Large intestine (tissue), 3 donors: ENCODE data around the gene MARCHF9. TPM values are rescaled to one million over a fixed set of nuclear protein-coding genes. Genes with fewer than 3 reads are reported as not detected.
"Not testable (repeated sequence)": the region's sequence is repeated elsewhere in the genome, so short reads cannot be mapped to it uniquely, and the experiment has no call there.

Source experiments
- DNase-seq, 2 donors: peaks; one replicate each; pipeline versions ENCODE4 v3.0.0 to v3.0.0-alpha.2; 2013
- H3K27ac ChIP-seq: one replicate; pipeline ENCODE4 v1.5.1; 2013; ENCODE audit warnings: low read length
- H3K27me3 ChIP-seq: 2 replicates; pipeline ENCODE4 v1.6.1; 2013; ENCODE audit warnings: low read length; ENCODE audit not compliant: control insufficient read depth, insufficient read depth
- H3K36me3 ChIP-seq: 2 replicates; pipeline ENCODE4 v1.6.1; 2013; ENCODE audit warnings: low read length; ENCODE audit not compliant: control insufficient read depth, insufficient read depth
- H3K4me1 ChIP-seq: one replicate; pipeline ENCODE4 v1.6.1; 2013; ENCODE audit warnings: low read length; ENCODE audit not compliant: control insufficient read depth, insufficient read depth
- H3K4me3 ChIP-seq: one replicate; pipeline ENCODE4 v1.5.1; 2013; ENCODE audit warnings: low read length
- H3K9me3 ChIP-seq: one replicate; pipeline ENCODE4 v1.6.1; 2013; ENCODE audit warnings: mild to moderate bottlenecking, low read depth, low read length, moderate library complexity; ENCODE audit not compliant: control insufficient read depth
- WGBS: methylation state at CpG from one replicate; pipeline ENCODE4 v1.1.5; 2013; ENCODE audit warnings: low lambda C conversion rate; ENCODE audit not compliant: insufficient coverage; 5-methylcytosine and 5-hydroxymethylcytosine counted together
- polyA plus RNA-seq: library from polyadenylated mRNA; unstranded; fragments of 120-200 nt; gene quantifications from one replicate; pipeline ENCODE4 v1.2.1, GENCODE V29; 2013

The MARCHF9 gene
- polyA plus RNA-seq, 1 donor = 28.1 TPM

- H3K9me3 ChIP-seq = no peaks in the 10 kb centered on the region
- peaks cover 68% of the 10 kb centered on the region for H3K36me3 ChIP-seq
- H3K27ac ChIP-seq = no peak overlapping the region
- DNase-seq = no peak
- WGBS = no CpG with 5 or more reads among the region's 5 CpGs
- no peaks in the 10 kb centered on the region for H3K27me3 ChIP-seq
- no peaks in the 10 kb centered on the region for H3K4me1 ChIP-seq
- no peak overlapping the region for H3K4me3 ChIP-seq
Measured at GRCh38 chr12:57717131-57717530, 37.8 kb upstream of the MARCHF9 start.

- peaks cover 63% of the 10 kb centered on the region for H3K36me3 ChIP-seq
- no peaks in the 10 kb centered on the region for H3K27me3 ChIP-seq
- 100% methylated on average over 2 of the region's 22 CpGs for WGBS
- H3K4me1 ChIP-seq = no peaks in the 10 kb centered on the region
- no peaks in the 10 kb centered on the region for H3K9me3 ChIP-seq
- no peak overlapping the region for H3K27ac ChIP-seq
- DNase-seq = no peak
- no peak overlapping the region for H3K4me3 ChIP-seq
Measured at GRCh38 chr12:57717846-57718640, 36.9 kb upstream of the MARCHF9 start.

DNA sequence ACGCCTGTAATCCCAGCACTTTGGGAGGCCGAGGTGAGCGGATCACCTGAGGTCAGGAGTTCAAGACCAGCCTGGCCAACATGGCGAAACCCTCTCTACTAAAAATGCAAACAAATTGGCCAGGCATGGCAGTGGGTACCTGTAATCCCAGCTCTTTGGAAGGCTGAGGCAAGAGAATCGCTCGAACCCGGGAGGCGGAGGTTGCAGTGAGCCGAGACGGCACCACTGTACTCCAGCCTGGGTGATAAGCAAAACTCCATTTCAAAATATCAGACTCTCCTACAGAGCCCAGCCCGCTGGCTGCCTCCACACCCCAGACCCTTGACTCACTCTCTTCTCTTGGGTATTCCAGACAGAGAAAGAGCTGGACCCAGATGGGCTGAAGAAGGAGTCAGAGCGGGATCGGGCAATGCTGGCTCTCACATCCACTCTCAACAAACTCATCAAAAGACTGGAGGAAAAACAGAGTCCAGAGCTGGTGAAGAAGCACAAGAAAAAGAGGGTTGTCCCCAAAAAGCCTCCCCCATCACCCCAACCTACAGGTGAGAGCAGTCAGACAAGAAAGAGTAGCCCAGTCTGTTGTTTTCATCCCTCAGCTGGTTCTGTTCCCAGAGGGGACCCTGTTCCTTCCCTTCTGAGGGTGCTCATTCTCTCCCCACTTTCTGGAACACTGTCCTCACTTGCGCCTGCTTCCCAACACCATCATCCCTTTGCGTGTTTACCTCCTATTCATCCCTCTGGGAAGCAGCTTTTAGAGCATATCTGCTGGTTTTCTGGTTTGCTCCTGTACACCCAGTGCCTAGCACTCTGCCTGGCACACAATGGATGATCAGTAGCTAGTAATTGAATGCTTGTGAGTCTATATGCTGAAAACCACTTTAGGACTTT lies 36.0 kb upstream of the MARCHF9 start:
- Histone ChIP-seq H3K27ac (no peak overlapping the region), H3K27me3 (no peaks in the 10 kb centered on the region), H3K4me1 (no peaks in the 10 kb centered on the region), H3K9me3 (no peaks in the 10 kb centered on the region), H3K4me3 (no peak overlapping the region), H3K36me3 (peaks cover 63% of the 10 kb centered on the region)
- WGBS = no CpG with 5 or more reads among the region's 15 CpGs
- no peak for DNase-seq

DNA sequence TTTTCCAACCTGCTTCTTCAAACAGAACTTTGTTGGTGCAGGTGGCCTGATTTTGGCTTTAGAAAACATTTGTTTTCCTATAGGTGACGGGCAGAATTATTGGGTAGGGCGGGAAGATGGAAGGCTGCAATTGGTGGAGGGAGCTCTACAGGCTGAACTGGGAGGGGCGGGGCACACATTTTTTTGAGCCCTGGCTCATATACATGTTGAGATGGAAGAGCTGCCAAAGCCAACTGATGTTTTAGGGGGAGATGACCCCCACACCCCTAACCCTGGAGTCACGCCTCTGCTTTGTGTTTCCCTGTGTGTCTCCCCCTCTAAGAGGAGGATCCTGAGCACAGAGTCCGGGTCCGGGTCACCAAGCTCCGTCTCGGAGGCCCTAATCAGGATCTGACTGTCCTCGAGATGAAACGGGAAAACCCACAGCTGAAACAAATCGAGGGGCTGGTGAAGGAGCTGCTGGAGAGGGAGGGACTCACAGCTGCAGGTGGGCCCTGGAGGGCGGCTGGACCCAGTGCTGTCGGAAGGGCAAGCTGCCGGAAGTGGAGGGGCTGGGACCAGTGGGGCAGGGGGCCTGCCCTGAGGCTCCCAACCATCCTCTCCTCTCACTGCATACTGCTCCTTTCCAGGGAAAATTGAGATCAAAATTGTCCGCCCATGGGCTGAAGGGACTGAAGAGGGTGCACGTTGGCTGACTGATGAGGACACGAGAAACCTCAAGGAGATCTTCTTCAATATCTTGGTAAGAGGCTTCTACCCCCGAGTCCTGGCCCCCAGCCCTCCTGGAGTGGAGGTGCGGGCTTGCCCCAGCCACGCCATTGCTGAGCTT lies 34.9 kb upstream of the MARCHF9 start:
- Histone ChIP-seq H3K27ac (no peak overlapping the region), H3K36me3 (peaks cover 59% of the 10 kb centered on the region), H3K27me3 (peaks cover 7% of the 10 kb centered on the region), H3K9me3 (no peaks in the 10 kb centered on the region), H3K4me3 (no peak overlapping the region), H3K4me1 (no peaks in the 10 kb centered on the region)
- no CpG with 5 or more reads among the region's 20 CpGs for WGBS
- DNase-seq = no peak

GRCh38 chr12:57720606-57721595 lies 34.0 kb upstream of the MARCHF9 start:
- Histone ChIP-seq H3K9me3 (no peaks in the 10 kb centered on the region), H3K27ac (no peak overlapping the region), H3K4me3 (no peak overlapping the region), H3K27me3 (peaks cover 12% of the 10 kb centered on the region), H3K4me1 (no peaks in the 10 kb centered on the region), H3K36me3 (peaks cover 53% of the 10 kb centered on the region)
- WGBS = no CpG with 5 or more reads among the region's 11 CpGs
- DNase-seq = no peak

GRCh38 chr12:57721846-57722608 lies 32.9 kb upstream of the MARCHF9 start:
- Histone ChIP-seq H3K36me3 (peaks cover 42% of the 10 kb centered on the region), H3K27me3 (peaks cover 21% of the 10 kb centered on the region)
- H3K4me3 ChIP-seq, H3K27ac ChIP-seq, H3K4me1 ChIP-seq, DNase-seq, H3K9me3 ChIP-seq: not testable (repeated sequence)
- 94% methylated on average over 3 of the region's 16 CpGs for WGBS

DNA sequence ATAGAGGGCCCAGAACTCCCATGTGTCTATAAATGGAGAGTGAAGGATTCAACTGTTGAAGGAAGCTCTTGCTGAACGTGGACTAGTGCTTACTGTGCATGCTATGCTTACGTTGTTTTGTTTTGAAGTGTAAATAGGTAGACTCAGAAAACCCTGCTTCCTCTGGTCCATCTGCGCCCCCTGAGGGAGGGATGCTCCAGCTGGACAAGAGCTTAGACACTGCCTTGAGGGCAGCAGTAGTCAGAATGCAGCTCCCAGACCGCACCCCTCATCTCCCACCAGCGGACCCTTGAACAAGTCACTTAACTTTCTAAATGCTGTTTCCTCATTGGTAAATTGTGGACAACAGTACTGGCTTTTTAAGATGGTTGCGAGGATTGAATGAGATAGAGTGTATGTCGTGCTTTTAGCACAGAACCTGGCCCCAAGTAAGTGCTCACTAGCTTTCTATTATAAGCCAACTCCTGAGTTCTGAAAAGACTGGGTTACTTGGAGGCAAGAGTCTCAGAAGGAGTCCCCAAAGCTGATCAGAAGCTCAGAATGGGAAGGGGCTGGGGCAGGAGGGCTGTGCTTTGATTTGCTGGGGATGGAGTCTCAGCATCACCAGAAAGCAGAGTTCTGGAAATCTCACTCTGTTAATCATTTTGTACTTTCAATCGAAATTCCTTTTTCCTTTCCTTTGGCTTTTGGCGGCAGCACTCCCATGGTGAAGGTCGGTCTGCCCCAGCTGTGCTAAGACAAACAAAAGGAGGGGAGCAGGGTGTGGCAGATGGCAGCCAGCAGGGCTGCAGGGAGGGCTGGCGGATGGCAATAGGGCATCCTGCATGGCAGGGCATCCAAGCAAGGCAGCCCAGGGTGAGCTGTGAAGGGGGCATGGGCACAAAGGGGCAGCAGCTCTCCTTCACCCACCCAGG lies 31.9 kb upstream of the MARCHF9 start:
- no peak for DNase-seq
- Histone ChIP-seq H3K36me3 (peaks cover 35% of the 10 kb centered on the region), H3K9me3 (peaks cover 13% of the 10 kb centered on the region), H3K4me1 (peaks cover 10% of the 10 kb centered on the region), H3K27me3 (peaks cover 31% of the 10 kb centered on the region), H3K27ac (no peak overlapping the region), H3K4me3 (no peak overlapping the region)
- WGBS = no CpG with 5 or more reads among the region's 11 CpGs

GRCh38 chr12:57723630-57723962 lies 31.3 kb upstream of the MARCHF9 start:
- no peak overlapping the region for H3K4me3 ChIP-seq
- no peak for DNase-seq
- WGBS = no CpG with 5 or more reads among the region's 2 CpGs
- H3K27me3 ChIP-seq = peaks cover 37% of the 10 kb centered on the region
- H3K27ac ChIP-seq = no peak overlapping the region
- H3K4me1 ChIP-seq = peaks cover 10% of the 10 kb centered on the region
- peaks cover 13% of the 10 kb centered on the region for H3K9me3 ChIP-seq
- peaks cover 29% of the 10 kb centered on the region for H3K36me3 ChIP-seq
